A549 treated with CpdA at 1 μM for 4 hours (cell line): ENCODE data around the gene RELL1. TPM values are rescaled to one million over a fixed set of nuclear protein-coding genes. Genes with fewer than 3 reads are reported as not detected.

ENCODE experiments used
- total RNA-seq: library from RNA; stranded (reverse); fragments of 200-300 nt; extraction: Qiagen RNA extraction; gene quantifications from 5 replicates; pipeline ENCODE4 v1.2.3, GENCODE V29; 2022; ENCODE audit warnings: low read depth

The RELL1 gene
- 3.5 to 8.3 TPM (median 4.8 TPM) in 5 replicates for total RNA-seq

GRCh38 chr4:37686373-37687193 is at the start of gene RELL1:
Gene RELL1, minus strand, starts transcription at chr4:37686376. Its CDS starts 89 bp downstream, at chr4:37686287.

Other genes with a start within 250 kb of the RELL1 start
- gene PGM2, start 140.3 kb upstream of the RELL1 start, total RNA-seq = 14.0 to 14.7 TPM (median 14.2 TPM) in 5 replicates
- 21.1 to 29.2 TPM (median 24.1 TPM) in 5 replicates for gene TBC1D1, start 204.7 kb upstream of the RELL1 start, total RNA-seq